Endometrial microvascular endothelial cells (primary cell): ENCODE results near the gene LASP1NB.
"Not testable (repeated sequence)": the region's sequence is repeated elsewhere in the genome, so short reads cannot be mapped to it uniquely, and the experiment has no call there.

Experiments used
- in situ Hi-C: cut with HindIII; loops from 2 replicates; pipeline ENCODE4 v1.10.0; 2017; ENCODE audit warnings: low sequenced_read_pairs, low pct_unique_long_range_greater_than_20kb; ENCODE audit errors: inconsistent ontology term

The LASP1NB gene

DNA sequence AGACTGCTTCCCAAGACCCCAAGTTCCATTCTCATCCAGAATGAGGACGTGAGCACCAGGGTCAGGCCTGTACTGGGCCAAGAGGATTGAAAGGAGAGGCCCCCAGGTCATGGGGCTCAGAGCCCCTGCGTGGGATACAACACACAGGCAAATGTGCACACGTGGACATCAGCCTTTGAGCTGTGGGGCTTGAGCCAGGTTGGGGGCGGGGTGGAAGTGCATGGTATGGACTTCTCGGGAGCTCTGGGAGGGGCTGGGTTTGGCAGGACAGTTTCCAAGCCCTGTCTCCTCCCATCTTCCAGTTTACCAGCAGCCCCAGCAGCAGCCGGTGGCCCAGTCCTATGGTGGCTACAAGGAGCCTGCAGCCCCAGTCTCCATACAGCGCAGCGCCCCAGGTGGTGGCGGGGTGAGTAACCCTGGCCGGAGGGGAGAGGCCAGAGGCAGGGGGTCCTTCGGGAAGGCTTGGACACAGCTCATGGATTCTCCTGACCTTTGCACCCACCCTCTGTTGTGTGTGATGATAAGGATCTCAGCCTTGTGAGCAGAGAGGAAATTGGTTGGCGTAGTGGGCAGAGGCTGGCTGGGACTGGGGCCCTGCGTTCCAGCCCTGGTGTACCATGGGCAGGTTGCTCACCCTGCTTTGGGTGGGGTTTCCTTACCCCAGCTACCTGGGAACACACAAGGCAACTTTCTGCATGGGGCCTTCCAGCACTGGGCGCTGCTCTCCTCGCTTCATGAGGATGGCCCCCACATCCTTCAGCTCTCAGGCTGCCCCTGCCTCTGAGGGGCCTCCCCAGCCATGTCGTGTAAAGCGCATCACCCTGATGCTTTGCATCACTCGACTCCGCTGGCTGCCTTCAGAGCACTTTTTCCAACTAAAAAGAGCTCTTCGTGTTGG lies 10.4 kb upstream of the LASP1NB start:
- in situ Hi-C loops: no loop called here

DNA sequence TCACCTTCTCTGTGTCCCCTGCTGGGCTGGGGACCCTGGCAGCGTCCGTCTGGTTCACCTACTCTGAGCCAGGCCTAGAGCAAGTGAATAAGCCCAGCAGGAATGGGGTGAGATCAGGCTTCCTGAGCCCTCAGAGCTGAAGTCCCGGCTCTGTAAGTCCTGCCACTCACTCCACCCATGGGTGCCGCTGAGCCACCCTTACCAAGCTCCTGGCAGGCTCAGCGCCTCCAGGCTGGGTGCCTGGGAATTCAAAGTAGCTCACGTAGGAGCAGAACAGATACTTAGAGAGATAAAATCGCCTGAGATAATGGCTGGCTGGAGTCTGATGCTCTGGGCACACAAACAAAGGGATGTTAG lies 9.8 kb upstream of the LASP1NB start:
- in situ Hi-C loops: no loop called here

DNA sequence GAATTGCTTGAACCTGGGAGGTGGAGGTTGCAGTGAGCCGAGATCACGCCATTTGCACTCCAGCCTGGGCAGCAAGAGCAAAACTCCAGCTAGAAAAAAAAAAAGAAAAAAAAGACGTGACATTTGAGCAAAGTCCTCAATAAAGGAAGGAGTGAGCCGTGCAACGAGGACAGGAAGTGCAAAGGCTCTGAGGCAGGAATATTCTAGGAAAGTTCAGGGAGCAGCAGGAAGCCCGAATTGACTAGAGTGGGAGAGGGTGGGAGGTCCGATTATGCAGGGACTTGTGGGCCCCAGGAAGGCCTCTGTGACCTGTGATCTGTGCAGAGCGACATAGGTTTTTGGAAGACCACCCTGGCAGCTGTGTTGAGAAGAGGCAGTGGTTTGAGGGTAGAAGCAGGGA lies 8.6 kb upstream of the LASP1NB start:
- in situ Hi-C loops: no loop called here

DNA sequence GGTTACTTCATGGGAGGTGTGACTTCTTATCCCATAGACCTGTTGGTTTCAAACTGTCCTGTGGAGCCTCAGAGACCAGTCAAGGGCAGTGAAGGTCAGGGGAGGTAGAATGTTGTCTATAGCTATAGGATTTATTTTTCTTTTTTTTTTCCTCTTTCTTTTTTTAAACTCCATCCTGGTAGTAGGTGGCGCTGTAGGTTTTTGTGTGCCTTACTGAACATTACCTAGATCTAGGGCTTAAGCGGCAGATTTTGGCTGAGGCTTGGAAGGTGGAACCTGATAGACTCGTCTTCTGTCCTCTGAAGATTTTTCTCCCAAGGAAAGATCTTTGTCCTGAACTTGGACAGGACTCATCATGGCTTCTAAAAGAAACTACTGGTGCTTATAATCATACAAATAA lies 8.2 kb upstream of the LASP1NB start:
- in situ Hi-C loops: no loop called here

DNA sequence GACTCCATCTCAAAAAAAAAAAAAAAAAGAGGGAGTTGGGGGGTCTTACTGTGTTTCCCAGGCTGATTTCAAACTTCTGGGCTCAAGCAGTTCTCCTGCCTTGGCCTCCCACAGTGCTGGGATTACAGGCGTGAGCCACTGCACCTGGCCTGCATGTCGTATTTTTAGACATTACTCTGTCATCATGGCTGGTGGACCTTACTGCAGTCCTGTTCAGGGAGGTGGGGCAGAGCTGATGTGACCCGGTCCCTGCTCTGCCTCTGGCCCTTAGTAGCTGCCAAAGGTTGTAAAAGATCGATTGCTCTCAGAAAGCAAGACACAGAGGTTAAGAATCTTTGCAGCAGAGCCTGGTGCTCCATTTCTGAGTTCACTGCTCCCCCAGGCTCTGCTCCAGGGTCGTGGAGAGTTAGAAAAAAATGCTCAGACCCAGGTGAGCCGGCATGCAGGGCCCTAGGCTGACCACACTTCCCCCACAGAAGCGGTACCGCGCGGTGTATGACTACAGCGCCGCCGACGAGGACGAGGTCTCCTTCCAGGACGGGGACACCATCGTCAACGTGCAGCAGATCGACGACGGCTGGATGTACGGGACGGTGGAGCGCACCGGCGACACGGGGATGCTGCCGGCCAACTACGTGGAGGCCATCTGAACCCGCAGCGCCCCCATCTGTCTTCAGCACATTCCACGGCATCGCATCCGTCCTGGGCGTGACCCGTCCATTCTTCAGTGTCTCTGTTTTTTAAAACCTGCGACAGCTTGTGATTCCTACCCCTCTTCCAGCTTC lies 7.1 kb upstream of the LASP1NB start:
- in situ Hi-C loops: no loop called here

DNA sequence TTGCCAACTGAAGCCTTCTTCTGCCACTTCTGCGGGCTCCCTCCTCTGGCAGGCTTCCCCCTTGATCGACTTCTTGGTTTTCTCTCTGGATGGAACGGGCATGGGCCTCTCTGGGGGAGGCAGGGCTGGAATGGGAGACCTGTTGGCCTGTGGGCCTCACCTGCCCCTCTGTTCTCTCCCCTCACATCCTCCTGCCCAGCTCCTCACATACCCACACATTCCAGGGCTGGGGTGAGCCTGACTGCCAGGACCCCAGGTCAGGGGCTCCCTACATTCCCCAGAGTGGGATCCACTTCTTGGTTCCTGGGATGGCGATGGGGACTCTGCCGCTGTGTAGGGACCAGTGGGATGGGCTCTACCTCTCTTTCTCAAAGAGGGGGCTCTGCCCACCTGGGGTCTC lies 6.5 kb upstream of the LASP1NB start:
- in situ Hi-C loops: no loop called here

DNA sequence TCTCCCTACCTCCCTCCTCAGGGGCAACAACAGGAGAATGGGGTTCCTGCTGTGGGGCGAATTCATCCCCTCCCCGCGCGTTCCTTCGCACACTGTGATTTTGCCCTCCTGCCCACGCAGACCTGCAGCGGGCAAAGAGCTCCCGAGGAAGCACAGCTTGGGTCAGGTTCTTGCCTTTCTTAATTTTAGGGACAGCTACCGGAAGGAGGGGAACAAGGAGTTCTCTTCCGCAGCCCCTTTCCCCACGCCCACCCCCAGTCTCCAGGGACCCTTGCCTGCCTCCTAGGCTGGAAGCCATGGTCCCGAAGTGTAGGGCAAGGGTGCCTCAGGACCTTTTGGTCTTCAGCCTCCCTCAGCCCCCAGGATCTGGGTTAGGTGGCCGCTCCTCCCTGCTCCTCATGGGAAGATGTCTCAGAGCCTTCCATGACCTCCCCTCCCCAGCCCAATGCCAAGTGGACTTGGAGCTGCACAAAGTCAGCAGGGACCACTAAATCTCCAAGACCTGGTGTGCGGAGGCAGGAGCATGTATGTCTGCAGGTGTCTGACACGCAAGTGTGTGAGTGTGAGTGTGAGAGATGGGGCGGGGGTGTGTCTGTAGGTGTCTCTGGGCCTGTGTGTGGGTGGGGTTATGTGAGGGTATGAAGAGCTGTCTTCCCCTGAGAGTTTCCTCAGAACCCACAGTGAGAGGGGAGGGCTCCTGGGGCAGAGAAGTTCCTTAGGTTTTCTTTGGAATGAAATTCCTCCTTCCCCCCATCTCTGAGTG lies 5.9 kb upstream of the LASP1NB start:
- in situ Hi-C loops: no loop called here

DNA sequence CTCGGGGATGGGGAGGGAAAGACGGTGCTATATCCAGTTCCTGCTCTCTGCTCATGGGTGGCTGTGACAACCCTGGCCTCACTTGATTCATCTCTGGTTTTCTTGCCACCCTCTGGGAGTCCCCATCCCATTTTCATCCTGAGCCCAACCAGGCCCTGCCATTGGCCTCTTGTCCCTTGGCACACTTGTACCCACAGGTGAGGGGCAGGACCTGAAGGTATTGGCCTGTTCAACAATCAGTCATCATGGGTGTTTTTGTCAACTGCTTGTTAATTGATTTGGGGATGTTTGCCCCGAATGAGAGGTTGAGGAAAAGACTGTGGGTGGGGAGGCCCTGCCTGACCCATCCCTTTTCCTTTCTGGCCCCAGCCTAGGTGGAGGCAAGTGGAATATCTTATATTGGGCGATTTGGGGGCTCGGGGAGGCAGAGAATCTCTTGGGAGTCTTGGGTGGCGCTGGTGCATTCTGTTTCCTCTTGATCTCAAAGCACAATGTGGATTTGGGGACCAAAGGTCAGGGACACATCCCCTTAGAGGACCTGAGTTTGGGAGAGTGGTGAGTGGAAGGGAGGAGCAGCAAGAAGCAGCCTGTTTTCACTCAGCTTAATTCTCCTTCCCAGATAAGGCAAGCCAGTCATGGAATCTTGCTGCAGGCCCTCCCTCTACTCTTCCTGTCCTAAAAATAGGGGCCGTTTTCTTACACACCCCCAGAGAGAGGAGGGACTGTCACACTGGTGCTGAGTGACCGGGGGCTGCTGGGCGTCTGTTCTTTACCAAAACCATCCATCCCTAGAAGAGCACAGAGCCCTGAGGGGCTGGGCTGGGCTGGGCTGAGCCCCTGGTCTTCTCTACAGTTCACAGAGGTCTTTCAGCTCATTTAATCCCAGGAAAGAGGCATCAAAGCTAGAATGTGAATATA lies 4.8 kb upstream of the LASP1NB start:
- in situ Hi-C loops: no loop called here

DNA sequence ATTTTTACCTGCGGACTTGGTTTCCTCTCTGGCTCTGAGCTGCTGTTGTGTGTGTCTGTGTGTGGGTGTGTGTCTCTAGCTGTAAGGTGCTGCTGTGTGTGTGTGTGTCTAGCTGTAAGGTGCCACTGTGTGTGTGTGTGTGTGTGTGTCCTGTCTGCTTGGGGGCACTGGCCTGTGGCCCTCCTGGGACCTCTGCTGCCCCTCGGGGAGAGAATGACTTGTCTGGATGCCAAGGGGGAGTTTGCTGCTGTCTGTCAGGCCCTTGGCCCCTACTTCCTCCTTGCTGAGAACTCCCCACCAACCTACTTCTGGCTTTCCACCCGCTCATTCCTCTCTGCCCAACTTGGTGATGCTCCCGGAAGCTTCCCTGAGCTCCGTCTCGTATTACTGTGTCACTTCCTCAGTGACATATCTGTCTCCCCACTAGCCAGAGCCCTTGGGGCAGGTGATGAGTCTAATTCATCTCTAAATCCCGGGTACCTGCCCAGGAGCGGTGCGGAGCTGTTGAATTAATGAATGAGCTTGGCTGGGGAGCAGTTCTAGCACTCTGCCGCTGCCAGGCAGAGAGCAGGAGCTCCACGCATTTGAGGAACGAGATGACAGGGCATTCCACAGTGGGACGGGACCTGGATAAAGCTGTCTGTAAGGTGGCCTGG lies 3.5 kb upstream of the LASP1NB start:
- in situ Hi-C loops: no loop called here

DNA sequence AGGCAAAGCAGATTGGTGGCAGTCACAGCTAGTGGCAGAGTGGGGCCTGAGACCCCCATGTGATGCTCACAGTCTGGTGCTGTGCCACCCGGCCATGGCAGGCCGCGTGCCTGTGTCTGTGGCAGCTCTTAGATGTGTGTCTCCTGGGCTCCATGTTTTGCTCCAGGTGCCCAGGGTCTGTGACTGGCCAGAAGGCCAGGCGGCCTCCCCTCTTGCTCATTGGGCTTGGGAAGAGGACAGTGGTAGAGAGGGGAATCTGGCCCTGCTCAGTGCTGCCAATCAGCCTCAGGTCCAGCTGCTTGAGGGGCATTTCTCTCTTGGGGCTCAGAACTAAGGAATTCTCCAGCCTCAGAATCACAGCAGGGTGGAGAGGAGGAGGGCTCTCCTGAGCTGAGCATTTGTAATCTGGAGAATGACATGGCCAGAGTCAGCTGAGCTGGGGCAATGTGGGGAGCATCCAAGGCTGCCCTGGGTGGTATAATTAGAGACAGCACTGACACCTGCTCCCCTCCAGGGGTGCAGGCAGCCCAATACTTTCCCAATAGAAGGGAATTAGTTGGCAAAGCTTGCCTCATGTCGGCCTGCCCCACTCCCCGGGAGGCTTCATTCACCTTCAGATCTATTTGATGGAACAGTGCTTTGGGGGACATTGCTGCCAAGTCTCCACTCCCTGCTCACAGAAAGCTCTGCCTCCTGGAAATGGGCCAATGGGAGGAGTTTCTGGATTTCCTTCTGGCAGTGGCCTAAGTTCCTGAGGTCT lies 2.7 kb upstream of the LASP1NB start:
- in situ Hi-C loops: no loop called here

DNA sequence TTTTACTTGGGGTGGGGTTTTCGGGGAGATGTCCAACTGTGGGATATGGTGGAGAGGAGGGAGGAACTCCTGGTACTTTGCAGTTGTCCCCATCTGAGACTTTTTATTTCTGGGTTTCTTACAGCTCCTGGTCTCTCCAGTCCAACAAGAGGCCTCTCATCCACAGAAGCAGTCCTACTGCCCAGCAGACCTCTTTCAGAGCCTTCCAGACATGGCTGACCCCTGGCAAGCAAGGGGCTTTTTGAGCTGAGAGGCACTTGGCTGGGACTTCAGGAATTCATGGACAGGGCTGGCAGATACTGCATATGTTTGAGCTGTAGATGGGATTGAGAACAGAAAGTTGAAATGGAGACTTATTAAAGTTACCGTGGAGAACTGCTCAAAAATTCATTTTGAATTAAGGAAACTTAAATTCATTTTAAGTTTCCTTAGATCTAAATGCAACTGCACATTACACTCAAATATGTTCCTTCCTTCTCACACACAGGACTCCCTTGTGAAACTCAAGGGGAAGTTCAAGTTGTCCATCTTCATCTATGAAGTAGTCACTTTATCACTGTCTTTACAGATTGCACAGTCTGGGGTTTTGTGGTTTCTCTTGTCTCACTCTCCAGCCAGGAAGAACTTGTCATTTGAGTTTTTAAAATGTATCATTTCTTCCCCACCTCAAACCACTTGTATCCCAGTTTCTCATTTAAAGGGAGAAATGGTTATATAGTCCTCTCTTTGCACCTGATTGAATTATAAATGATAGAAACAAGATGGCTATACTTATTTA lies 1.1 kb downstream of the LASP1NB start:
- in situ Hi-C loops: no loop called here

DNA sequence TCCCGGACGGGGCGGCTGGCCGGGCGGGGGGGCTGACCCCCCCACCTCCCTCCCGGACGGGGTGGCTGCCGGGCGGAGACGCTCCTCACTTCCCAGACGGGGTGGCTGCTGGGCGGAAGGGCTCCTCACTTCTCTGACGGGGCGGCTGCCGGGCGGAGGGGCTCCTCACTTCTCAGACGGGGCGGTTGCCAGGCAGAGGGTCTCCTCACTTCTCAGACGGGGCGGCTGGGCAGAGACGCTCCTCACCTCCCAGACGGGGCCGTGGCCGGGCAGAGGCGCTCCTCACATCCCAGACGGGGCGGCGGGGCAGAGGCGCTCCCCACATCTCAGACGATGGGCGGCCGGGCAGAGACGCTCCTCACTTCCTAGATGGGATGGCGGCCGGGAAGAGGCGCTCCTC lies 5.4 kb downstream of the LASP1NB start:
- in situ Hi-C loops: not testable (repeated sequence)

DNA sequence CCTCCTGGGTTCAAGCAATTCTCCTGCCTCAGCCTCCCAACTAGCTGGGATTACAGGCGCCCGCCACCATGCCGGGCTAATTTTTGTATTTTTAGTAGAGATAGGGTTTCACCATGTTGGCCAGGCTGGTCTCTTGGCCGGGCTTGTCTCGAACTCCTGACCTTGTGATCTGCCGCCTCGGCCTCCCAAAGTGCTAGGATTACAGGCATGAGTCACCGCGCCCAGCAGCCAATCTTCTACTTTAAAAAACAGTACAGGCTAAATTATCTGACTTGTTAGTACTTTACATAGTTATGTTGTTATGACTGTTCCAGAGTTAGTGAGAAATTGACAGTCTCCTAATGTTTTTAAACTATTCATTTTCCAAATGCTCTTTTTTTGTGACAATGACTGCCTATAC lies 8.5 kb downstream of the LASP1NB start:
- in situ Hi-C loops: not testable (repeated sequence)

DNA sequence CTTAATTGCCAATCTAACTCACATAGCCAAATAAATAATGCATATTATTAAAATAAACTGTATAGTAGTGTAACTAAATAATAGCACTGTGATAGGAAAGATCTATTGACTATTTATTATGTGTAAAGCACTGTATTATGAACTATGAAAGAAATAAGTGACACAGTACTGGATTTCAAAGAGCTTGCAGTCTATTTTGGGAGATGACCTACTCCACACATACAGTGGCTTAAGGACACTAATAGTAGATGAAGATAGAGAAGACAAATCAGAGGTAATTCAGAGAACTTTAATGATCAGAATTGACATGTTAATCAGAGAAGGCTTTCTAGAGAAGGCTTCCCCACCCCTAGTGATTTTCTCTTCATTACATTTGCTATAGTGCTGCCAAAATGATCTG lies 14.6 kb downstream of the LASP1NB start:
- in situ Hi-C loops: no loop called here

DNA sequence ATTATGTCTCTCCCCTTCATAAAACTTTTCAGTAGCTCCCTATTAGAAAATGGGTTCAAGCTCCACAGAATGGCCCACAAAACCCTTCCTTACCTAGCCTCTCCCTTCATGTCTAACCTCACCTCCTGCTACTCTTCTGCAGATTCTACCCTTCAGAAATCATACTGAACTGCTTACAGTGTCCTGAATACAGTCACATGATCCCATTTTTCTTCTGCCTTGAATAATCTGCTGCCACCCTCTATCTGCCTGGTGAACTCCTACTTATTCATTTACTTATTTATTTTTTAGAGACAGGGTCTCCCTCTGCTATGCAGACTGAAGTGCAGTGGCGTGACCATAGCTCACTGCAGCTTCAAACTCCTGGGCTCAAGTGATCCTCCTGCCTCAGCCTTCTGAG lies 15.0 kb downstream of the LASP1NB start:
- in situ Hi-C loops: no loop called here

DNA sequence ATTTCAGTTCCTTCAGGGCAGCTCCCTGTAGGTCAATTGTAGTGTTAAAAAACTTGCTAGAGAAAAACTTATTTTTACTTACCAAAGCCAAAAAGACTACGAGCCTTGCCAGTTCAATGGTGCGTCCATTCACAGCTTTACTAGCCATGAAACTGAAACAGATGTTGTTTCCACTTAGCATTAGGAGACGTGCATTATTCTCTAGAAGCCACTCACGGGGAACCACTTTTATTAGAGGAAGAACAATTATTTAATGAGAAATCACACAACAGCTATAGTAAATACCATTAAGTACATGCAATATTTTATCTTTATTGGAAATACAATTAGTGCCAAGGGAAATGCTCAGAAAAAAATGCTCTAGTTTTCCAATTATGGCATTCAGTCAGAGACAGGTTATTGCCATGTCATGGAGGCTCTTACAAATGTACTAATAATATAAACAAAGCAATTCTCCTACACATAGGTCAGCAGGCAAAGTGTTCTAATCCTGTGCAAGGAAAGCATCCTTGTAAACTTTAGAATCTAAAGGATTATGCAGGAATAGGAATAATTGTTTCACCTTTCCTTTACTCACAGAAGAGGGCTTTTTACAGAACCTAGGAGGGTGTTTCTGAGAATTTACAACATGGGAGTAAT lies 17.4 kb downstream of the LASP1NB start:
- in situ Hi-C loops: no loop called here
